Activated naive CD8-positive, alpha-beta T cell (primary cell): Measurements from ENCODE around the gene IRS2.

ENCODE experiments used
- H3K27ac Mint-ChIP-seq: one replicate; pipeline ENCODE4 v1.8.0; 2021; ENCODE audit warnings: mixed read lengths
- H3K27me3 Mint-ChIP-seq: one replicate; pipeline ENCODE4 v1.8.0; 2021; ENCODE audit warnings: mixed read lengths
- H3K36me3 Mint-ChIP-seq: one replicate; pipeline ENCODE4 v1.8.0; 2021; ENCODE audit warnings: mixed read lengths
- H3K4me1 Mint-ChIP-seq: one replicate; pipeline ENCODE4 v1.8.0; 2021; ENCODE audit warnings: low read depth, mixed read lengths
- H3K4me3 Mint-ChIP-seq: one replicate; pipeline ENCODE4 v1.8.0; 2021; ENCODE audit warnings: mild to moderate bottlenecking, mixed read lengths
- H3K9me3 Mint-ChIP-seq: one replicate; pipeline ENCODE4 v1.8.0; 2021; ENCODE audit warnings: low read depth, mixed read lengths

IRS2 gene

DNA sequence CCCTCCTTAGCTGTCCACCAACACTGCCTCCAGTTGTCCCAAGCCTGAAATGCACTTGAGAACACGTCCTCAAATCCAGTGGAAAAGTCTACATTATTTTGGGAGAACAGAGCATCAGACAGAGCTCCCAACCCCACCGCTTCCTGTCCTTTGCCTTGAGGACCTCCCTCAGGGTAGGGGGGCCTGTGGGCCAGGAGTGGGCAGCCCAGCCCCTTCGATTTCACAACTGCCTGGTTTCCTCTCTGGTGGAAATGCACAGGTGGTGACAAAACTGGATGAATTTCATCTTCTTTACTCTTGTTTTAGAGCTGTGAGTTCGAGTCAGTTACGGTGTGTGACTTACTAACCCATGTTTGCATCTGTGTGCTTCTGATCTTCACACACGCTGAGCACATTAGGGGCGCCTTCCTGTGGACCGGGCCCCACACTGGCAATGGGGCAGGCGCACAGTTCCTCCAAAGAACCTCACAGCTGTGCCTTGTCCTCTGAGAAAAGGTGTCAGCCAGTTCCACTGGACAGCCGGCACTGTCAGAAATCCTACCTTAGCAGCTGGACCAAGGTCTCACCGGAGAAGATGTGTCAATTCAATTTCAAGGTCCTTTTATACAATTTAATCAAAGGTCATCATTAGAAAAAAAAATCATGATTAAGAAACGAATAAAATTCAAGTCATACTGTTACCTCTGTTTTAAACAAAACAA, 80.2 kb downstream of the IRS2 start:
- H3K9me3 Mint-ChIP-seq: no peaks in the 10 kb centered on the region
- no peak overlapping the region for H3K4me3 Mint-ChIP-seq
- H3K27ac Mint-ChIP-seq: no peak overlapping the region
- peaks cover 6% of the 10 kb centered on the region for H3K4me1 Mint-ChIP-seq
- H3K36me3 Mint-ChIP-seq: peaks cover 2% of the 10 kb centered on the region
- H3K27me3 Mint-ChIP-seq: peaks cover 21% of the 10 kb centered on the region

DNA sequence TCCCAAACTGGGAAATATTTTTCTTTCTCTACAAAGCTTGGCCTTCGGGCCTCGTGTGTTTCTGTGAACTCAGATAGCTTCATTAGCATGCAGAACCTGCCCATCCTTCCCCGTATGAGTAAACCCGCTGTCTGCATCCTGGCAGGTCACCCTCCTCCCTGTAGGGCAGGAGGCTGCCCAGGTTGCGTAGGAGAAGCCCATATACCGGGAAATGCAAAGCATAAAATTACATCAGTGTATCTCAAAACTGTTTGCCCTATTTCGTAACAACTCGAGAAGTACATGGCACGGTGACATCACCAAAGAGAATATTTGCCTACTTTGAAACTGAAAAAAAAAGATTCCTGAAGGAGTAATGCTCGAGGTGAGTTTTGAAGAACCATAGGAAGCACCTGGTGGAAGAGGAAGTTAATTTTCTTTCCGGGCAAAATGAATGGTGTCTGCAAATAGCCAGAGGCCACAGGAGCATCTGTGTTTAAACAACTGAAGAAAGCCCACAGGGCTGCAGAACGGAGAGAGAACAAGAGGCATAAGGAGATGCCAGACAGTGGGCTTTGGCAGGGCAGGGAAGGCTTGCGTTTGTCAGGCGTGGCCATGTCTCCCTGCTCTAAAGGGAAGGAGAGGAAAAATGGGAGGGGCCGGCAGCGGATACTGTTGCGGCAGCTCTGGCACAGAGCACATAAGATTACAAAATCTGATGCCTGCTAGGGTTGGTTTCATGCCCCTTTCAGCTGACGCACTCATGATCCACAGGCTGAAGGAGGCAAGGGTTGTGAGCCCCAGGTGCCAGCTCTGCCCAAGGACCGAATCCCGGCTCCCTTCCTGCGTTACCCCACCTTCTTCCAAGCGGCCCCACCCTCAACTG, 81.4 kb downstream of the IRS2 start:
- no peak overlapping the region for H3K27ac Mint-ChIP-seq
- H3K9me3 Mint-ChIP-seq: no peaks in the 10 kb centered on the region
- H3K4me3 Mint-ChIP-seq: no peak overlapping the region
- peaks cover 12% of the 10 kb centered on the region for H3K4me1 Mint-ChIP-seq
- H3K36me3 Mint-ChIP-seq: peaks cover 2% of the 10 kb centered on the region
- H3K27me3 Mint-ChIP-seq: peaks cover 21% of the 10 kb centered on the region

GRCh38 chr13:109703250-109703649, 83.1 kb downstream of the IRS2 start:
- Mint-ChIP-seq H3K27ac (no peak overlapping the region), H3K4me1 (peaks cover 15% of the 10 kb centered on the region), H3K36me3 (peaks cover 2% of the 10 kb centered on the region), H3K4me3 (no peak overlapping the region), H3K27me3 (peaks cover 21% of the 10 kb centered on the region), H3K9me3 (no peaks in the 10 kb centered on the region)
